GM18907 (cell line): Measurements from ENCODE around the gene DCDC2C.

ENCODE experiments used
- ATAC-seq: cut with Tn5 transposase; IDR thresholded peaks from one replicate; pipeline ENCODE4 v1.9.1; 2021; ENCODE audit warnings: mild to moderate bottlenecking, moderate library complexity; ENCODE audit not compliant: unreplicated experiment

The DCDC2C gene

DNA sequence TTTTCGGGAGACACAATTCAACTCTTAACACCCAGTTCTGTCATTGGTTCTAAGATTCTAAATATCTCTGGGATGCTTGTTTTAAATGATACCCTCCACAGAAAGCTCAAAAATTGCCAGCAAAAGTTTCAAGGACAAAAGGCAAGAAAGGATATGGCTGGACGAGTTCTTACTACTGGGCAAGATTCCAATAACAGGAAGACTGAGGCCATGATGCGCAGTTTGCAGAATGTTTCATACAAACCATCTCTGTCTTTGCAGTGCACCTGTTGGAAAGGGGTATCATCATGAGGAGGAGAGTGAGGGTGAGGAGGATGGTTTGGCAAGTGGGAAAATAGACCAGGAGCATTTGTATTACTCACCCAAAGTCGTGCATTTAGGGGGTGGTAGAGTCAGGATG, 172.8 kb downstream of the DCDC2C start:
- ATAC-seq = no peak

DNA sequence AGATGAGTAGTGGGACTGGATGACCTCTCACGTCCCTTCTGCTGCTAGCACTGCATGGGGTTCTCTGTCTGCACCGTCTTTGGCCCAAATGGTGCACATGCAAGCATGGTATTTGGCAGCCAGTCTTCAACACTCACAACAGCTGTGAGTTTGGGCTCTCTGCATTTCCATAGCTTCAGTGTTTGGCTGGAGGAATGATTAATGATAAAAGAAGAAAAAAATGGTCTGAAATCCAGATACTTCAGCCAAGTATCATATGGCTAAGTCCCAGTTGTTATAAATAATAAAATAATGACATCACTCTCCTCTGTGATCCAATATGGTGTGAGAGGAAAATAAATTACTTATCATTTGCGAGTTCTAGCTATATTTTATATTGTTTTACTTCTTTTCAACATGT, 173.3 kb downstream of the DCDC2C start:
- ATAC-seq = no peak

DNA sequence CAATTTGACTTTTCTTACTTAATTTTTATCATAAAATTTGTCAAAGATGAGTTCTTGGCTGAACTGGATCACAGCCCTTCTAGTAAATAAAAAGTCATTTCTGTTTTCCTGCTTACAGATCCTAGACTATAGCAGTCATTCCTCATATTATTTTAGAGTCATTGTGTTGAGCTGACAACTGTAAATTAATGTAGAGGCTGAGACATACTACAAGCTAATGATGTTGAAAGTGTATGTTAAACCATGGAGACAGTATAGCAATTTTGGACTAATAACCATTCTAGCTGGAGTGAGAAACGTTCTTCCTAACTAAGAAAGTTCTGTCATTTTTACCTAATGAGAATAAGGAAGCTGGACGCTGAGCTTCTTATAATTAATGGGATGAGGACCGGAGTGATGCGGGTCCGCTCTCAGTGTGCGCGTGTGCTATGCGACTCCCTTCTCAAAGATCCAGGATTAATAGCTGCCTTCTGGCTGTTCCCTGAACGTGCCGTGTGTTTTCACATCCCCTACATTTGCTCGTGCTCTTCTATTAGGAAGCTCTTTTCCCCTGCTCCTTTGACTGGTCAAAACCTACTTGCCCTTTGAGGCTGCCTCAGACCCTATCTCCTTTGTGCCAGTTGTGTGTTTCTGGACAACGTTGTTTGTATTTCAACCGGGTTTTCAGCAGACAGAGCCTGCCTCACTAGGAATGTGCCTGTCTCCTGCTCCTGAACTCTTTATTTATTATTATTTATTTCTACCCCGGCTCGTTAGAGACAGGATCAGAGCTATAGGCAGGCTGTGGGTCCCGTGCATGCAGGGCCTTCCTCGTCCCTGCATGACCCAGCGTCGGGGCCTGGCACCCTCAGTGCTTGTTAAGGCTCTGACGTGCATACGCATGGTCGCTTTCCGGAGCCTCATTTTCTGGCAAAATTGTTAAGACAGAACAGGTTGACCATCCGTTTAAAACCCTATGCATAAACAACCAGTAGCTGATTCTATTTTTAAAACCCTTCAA, 182.6 kb downstream of the DCDC2C start:
- ATAC-seq = no peak

DNA sequence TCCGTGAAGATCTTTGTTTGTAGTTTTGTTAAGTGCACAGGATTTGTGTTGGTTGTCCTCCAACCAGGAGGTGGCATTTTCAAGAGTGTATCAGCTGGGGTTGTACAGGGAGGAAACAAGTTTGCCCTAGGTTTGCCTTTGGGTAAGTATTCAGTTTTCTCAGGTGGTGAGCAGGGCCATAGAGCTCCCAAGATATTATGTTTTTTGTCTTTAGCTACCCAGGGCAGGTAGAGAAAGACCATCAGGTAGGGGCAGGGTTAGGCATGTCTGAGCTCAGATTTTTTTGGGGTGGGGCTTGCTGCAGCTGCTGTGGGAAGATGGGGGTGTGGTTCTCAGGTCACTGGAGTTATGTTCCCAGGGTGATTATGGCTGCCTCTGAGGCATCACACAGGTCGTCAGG, 191.6 kb downstream of the DCDC2C start:
- ATAC-seq = no peak
